ENCODE results near the gene CPSF2.

GRCh38 chr14:92190768-92191167 lies 69.0 kb downstream of the CPSF2 start:
- TF ChIP-seq EZH2 (IDR thresholded peaks at IDR 0.05; ENCODE audit: borderline replicate concordance, low read depth, low read length, poor library complexity, severe bottlenecking) = no peak
- TF ChIP-seq CTCF (conservative IDR thresholded peaks at IDR 0.05; ENCODE audit: low read depth, low read length) = no peak
